Endothelial cell of hepatic sinusoid (primary cell): ENCODE measurements around the gene PRSS12.
"Not testable (repeated sequence)": the region's sequence is repeated elsewhere in the genome, so short reads cannot be mapped to it uniquely, and the experiment has no call there.

Experiments
- in situ Hi-C: cut with HindIII; loops from 2 replicates; pipeline ENCODE4 v1.10.0; 2017; ENCODE audit warnings: low sequenced_read_pairs

Gene PRSS12, protein sequence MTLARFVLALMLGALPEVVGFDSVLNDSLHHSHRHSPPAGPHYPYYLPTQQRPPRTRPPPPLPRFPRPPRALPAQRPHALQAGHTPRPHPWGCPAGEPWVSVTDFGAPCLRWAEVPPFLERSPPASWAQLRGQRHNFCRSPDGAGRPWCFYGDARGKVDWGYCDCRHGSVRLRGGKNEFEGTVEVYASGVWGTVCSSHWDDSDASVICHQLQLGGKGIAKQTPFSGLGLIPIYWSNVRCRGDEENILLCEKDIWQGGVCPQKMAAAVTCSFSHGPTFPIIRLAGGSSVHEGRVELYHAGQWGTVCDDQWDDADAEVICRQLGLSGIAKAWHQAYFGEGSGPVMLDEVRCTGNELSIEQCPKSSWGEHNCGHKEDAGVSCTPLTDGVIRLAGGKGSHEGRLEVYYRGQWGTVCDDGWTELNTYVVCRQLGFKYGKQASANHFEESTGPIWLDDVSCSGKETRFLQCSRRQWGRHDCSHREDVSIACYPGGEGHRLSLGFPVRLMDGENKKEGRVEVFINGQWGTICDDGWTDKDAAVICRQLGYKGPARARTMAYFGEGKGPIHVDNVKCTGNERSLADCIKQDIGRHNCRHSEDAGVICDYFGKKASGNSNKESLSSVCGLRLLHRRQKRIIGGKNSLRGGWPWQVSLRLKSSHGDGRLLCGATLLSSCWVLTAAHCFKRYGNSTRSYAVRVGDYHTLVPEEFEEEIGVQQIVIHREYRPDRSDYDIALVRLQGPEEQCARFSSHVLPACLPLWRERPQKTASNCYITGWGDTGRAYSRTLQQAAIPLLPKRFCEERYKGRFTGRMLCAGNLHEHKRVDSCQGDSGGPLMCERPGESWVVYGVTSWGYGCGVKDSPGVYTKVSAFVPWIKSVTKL

DNA sequence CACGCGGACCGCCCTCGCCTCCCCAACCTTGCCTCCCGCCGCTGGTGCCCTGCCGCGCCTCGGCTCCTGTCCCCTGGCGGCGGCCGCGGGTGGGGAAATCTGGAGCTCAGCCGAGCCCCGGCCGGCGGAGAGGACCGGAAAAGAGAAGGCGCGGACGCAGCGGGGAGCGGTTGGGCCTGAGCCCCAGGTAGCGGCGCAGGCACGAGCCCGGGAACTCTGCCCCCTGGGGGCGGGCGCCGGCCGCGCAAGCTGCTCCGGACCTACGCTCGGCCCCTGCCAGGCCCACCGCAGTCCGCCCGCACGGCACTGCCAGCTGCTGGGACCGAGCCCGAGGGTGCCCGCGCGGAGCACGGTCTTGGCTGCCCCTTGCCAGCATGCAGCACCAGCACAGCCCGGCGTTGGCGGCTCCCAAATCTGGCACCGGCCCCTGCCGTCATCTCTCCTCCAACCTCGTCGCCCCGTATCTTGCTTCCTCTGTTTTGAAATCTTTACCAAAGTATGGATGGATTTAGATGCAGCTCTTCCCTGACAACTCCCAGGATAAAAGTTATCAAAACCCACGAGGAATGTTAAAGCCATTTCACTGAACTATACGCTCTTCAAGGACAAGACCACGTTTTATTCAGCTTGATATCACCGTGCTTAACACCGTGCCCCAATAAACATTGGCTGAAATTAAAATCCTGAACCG, at the start of gene PRSS12:
Gene PRSS12 (minus strand): TSS at position 161 of the 691 bp plus-strand sequence. CDS start 283 bp downstream, outside the sequence.
- in situ Hi-C loops, result no loop called here

DNA sequence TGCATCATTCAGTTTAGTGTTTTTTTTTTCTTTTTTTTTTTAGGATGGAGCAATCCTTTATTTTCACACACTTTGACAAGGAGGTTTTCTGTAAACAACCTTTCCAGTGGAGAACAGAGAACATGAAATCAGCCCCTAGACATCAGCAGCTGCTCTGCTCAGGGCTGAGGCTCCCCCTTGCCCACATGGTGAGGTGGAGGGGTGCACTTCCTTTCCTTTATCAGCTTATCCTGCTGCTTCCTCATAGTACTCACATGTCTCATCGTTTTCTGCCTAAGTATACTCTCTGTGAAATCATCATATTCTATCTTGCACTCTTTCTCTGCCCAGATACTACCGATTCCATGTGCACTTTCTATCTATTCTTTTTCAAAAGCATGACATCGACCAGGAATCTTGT, 47.6 kb upstream of the PRSS12 start:
- in situ Hi-C loops, result no loop called here

DNA sequence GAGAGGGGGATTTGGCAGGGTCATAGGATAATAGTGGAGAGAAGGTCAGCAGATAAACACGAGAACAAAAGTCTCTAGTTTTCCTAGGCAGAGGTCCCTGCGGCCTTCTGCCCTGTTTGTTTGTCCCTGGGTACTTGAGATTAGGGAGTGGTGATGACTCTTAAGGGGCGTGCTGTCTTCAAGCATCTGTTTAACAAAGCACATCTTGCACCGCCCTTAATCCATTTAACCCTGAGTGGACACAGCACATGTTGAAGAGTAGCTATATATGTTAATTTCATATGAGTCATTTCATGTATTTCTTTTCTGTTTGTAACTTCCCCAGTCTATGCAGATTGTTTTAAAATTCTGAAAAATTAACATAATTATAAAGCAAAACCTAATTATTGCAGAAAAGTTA, 47.1 kb upstream of the PRSS12 start:
- in situ Hi-C loops, result not testable (repeated sequence)

DNA sequence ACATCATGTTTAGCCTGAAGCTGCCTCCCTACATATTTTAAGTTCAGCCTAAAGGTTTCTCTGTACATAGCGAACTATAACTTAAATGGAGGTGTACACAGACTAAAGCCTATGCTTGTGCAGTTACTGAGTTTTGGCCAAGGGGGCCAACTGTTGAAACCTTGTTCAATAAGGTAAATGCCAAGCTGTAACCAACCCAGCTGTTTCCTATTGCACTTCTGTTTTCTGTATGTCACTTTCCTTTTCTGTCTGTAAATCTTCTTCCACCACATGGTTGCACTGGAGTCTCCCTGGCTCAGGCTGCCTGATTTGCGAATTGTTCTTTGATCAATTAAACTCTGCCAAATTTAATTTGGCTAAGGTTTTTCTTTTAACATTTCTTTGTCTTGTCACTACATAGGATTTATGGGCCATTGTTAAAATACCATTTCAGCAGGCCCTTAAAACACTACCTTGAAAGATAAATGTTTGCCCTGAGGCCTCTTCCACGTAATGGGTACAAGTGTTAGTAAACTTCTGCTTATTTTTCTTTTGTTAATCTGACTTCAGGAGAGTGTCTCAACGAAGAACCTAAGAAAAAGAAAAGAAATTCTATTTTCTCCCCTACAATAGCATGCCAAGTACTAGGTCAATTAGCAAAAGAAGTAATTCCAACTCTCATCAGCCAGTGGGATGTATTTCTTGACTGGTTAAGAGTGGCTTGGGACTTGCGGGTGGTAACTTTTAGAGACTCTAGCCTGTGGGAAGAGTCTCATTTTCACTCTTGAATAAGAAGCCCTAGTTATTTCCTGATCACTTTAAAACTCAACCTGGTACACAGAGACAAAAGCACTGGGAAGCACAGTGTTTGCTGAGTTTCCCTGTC, 45.7 kb upstream of the PRSS12 start:
- in situ Hi-C loops, result no loop called here

DNA sequence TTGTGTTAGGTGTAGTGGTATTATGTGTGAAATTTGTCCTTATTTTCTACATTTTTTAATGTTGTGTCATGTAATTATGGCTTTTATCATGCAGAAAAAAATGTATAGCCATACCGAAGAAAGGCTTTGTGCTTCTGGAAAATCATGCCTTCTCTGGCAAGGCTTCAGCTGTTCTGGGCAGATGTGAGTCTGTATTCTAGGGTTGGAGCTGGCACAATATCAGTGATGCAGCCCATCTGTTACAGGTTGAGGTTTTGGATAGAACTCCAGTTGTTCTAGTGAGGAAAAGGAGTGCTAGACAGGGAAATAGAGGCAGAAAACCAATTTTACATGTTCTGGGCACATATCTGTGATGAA, 44.8 kb upstream of the PRSS12 start:
- in situ Hi-C loops, result no loop called here

DNA sequence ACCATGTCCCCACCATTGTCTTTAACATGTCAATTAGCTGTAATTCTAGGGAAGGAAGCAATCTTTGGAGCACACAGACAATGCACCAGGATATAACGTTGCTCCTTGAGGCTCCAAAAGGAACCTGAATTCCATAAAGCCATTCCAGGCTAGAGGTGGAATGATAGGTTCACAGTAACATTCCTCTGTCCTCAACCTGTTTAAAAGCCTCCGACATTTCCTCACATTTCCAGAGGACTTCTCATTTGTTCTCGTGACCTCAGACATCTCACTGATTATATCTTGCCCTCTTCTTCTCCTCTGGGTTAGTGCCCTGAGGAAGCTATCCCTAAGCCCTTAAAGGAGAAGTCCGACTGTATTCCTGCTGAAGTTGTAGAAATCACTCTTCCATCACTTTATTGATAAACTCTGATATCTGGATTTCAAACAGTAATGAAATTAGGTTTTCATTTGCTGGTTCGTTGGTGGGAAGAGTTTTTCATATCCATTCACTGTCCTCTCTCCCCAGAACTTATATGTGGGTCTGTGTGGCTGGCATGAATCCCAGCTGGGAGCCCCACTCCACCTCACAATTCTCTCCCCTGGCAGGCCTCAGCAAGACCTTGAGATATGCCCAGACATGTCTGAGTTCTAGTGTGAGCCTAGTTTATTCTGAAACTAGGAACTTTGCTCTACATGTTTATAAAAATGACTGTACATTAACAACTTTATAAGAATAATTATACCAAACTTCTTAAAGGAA, 44.2 kb upstream of the PRSS12 start:
- in situ Hi-C loops, result no loop called here

DNA sequence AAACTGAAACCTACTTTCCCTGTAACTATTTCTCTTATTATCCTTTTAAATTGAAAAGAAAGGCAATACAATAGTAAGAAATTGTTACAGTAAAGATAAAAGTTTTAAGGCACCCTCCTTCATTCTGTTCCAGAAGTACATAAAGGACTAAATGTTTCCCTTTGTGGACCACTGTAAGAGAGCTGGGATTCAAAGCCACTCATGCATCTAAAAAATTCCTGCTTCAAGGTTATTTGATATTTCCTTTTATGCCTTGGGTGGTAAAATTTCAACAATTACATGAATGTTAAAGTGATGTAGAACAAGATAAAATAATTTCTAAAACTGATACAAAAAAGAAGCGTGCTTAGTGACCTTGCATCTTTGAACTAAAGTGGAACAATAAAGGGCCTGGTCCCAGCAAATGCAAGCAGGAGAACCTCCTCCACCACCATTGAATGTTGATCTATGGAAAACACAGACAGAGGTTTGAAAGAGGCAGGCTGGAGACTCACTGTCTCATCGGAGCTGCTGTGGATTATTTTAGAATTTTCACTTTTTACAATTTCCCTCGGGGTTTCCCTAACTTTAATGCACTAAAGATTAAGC, 42.3 kb upstream of the PRSS12 start:
- in situ Hi-C loops, result no loop called here

DNA sequence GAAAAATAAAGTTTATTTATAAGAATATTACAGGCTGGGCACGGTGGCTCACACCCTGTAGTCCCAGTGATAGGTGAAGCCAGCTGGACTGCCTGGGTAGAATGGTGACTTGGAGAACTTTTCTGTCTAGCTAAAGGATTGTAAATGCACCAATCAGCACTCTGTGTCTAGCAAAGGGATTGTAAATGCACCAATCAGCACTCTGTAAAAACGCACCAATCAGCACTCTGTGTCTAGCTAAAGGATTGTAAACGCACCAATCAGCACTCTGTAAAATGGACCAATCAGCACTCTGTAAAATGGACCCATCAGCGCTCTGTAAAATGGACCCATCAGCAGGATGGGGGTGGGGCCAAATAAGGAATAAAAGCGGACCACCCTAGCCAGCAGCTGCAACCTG, 39.7 kb upstream of the PRSS12 start:
- in situ Hi-C loops, result not testable (repeated sequence)

DNA sequence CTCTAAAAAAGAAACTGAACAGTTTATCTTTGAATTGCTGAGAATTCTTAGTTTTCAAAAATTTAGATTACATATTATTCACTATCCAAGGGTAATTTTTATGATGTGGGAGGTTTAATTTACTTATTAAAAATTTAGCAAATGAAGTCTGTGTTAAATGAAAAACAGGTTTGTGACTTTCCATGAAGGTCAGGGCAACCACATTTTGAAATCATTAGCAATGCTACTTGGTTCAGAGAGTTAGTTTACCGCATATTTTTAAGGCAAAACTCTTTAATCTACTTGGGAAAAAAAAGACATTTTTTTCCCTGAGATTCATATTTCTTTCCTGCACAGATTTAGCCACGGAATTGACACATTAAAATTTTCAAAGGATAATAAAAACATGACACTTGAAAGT, 37.3 kb upstream of the PRSS12 start:
- in situ Hi-C loops, result no loop called here

DNA sequence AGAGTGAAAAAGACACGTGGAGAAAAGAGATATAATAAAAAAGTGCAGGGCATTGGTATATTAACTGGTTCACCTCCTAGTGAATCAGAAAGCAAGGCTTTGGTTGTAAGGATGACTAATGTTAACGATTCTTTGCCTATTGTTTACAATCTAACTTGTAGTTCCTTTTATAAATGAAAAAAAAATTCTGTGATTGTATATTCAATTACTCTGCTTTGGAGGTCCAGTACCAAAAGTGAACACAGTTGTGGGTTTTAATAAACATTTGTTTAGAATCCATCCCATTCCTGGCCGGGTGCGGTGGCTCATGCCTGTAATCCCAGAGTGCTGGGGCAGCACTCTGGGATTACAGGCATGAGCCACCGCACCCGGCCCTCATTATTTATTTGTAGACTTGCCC, 36.9 kb upstream of the PRSS12 start:
- in situ Hi-C loops, result no loop called here

DNA sequence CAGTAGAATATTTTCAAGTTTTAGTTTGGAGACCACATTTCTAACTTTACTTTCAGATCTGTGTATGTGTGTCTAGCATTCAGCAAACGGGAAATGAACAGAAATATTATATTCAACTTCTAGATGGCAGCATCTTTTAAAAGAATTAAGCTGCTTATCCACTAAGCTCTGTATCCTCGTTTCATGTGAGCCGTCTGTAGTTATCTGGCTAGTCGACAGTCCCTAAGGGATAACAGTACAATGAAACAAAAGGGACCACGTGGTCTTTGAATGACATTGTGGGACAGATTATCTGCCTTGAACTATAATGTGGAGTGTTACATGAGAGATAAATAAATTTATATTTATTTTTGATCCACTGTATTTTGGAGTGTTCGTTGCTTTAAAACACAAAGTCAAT, 35.8 kb upstream of the PRSS12 start:
- in situ Hi-C loops, result no loop called here

DNA sequence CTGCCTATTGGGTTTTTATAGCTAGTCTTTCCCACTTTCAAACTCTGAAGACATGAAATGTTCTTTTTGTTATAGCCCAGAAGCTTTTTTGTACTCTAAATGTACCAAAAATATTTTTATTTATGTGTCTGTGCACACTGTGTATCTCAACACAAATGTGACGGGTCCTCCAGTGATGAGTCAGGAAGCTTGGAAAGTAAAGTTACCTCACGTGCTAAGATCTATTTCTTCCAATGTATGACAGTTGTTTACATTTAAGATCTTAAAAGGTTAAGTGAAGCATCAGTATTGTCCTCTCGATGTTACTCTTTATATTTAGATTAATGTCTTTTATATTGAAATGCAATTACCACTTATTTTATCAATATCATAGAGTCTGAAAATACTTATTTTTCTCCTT, 29.1 kb upstream of the PRSS12 start:
- in situ Hi-C loops, result no loop called here

DNA sequence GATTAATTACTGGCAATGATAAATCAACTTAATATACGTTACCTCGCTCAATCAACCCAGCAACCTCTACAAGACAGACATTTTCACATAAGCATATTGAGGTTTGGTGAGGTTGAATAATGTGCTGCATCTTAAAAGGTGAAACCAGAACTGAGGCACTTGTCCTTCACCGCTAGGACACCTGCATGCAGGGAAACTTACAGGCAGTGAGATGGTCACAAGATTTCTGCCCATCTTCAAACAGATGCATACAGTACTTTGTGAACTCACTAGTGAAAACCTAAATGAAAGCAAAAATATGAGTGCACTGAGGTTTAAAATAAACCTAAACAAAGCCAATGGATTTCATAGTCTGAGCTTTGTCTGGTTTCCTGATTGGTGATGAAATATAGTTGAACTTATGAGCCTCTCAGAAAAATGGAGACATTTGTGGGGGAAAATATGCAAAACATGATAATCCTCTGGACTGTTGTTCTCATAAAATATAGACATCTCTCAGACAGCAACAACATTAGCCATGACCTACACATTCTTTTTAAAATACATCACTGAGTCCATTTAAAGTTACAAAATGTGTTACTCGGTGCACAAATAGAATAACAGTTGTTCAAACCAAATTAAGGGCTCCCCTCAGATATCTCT, 20.9 kb upstream of the PRSS12 start:
- in situ Hi-C loops, result no loop called here

DNA sequence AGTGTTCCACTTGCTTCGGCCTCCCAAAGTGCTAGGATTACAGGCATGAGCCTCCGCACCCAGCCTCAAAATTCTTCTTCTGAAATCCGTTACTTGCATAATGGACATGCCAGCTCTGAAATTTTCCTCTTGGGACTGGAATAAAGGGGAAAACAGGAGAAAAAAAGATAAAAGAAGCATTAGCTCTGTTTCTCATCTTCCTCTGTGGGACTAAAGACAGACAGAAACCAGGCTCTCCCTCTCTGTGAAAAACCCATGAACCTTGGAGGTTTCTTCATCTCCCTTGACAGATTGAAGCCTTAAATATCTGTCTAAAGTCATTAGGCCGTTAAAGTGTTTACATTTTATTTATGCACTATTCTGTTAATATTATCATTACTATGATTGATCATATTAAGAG, 19.4 kb upstream of the PRSS12 start:
- in situ Hi-C loops, result no loop called here

DNA sequence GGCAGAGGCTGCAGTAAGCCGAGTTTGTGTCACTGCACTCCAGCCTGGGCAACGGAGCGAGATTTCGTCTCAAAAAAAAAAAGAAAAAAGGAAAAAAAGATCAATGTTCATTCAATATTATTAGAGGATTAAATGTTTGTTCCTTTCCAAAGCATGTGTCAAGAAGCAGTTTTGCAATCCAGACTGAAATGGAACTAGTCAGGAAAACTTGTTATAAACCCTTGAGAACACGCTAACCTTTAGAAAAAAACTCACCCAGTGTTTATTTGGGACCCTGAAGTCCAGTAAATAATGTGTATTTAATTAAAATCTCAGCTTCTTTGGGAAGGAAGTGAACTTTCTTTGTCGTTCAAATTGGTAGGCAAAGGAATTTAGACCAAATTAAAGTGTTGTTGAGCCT, 16.4 kb upstream of the PRSS12 start:
- in situ Hi-C loops, result no loop called here

DNA sequence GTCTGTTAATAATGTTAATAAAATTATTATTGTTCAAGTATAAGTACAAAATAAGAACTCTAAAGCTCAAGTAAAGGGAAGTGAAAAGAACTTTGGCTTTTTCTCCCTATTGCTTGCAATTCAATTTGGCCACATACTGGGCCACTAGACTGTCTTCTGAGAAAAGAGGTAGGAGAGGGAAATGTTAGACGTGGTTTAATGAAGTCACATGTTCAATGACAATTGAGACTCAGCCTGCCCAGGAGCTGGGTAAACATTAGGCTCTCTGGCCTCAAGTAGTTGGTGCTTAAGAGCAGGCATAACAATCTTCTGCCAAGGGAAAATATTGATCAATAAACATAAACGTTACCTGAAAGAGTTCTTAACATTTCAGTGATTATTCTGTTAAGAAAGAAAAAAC, 15.1 kb upstream of the PRSS12 start:
- in situ Hi-C loops, result no loop called here

DNA sequence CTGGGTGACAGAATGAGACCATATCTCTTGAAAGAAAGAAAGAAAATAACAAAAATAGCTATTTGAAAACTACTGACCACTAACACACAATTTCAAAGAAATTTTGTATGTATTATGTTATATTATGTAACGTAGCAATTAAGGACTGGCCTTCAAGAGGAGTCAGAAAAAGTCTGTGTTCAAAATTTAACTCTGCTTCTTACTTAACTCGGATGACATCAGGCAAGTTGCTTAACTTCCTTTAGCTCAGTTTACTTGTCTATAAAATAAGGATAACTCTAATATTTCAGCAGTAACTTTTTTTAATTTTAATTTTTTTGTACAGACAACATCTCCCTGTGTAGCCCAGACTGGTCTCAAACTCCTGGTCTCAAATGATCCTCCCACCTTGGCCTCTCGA, 14.6 kb upstream of the PRSS12 start:
- in situ Hi-C loops, result no loop called here

DNA sequence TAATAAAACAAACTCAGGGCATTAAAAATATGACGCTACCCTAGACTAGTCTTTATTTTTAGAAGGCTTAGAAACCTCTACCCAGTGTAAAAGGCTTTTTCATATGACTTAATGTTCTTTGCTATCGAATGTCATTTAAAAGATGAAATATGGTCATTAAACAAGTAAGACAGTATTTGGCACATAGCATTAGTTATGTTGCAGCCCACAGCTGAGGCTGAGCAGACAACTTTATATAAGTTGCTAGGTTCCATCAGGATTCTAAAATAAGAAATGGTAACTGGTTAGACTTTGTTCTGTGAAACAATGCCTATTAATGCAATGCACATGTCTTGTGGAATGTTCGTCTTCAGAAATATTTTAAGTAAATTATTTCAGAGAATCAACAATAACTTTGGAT, 10.4 kb upstream of the PRSS12 start:
- in situ Hi-C loops, result no loop called here

DNA sequence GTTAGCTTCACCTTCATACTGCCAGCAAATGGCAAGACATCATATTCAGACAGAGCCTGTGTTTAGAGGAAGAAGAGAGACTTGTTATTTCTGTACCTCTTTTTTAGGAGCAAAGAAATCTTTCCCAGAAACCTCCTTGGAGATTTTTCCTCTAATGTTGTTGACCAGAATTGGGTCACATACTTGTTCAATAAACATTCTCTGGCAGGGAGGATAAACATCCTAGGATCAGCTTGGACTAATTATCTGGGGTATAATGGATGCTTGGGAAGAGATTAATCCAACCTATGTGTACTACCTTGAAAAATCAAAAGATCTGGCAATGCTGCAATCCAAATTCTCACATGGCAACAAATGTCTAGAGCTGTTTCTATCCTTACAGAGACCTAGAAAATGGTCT, 8.4 kb upstream of the PRSS12 start:
- in situ Hi-C loops, result no loop called here
